SK-N-SH (cell line): ENCODE measurements around the gene RAD51B.

ENCODE experiments used
- CTCF ChIP-seq: fragments of 200-600 bp; sonication (generic); IDR thresholded peaks from 2 replicates; pipeline ENCODE4 v1.6.1; 2017; ENCODE audit warnings: antibody characterized with exemption, mild to moderate bottlenecking, moderate library complexity
- FOXM1 ChIP-seq: IDR thresholded peaks from 2 replicates; pipeline ENCODE4 v1.4.0; 2012; ENCODE audit warnings: low read depth, mild to moderate bottlenecking
- JUND ChIP-seq: IDR thresholded peaks from 2 replicates; pipeline ENCODE4 v1.4.0; 2012

- TF ChIP-seq CTCF, result no peak
- no peak for TF ChIP-seq JUND
- TF ChIP-seq FOXM1, result no peak
Observed at GRCh38 chr14:68724914-68725313, 905.3 kb downstream of the RAD51B start.
